SK-N-SH (cell line): ENCODE results near the gene GPR39.

Experiments
- EP300 ChIP-seq, 2 experiments: IDR thresholded peaks; 2 replicates each; pipeline versions ENCODE4 v1.4.0 to v1.6.1; 2012; ENCODE audit warnings: borderline replicate concordance in 1 of 2, low read depth in 1 of 2, low read length in 1 of 2
- GABPA ChIP-seq: IDR thresholded peaks from 2 replicates; pipeline ENCODE4 v1.4.0; 2012; ENCODE audit warnings: low read depth, mild to moderate bottlenecking
- MEF2A ChIP-seq: IDR thresholded peaks from 2 replicates; pipeline ENCODE4 v1.4.0; 2012; ENCODE audit warnings: low read depth, borderline replicate concordance
- RAD21 ChIP-seq: IDR thresholded peaks from 2 replicates; pipeline ENCODE4 v1.6.1; 2012; ENCODE audit warnings: mild to moderate bottlenecking, low read length
- RFX5 ChIP-seq: IDR thresholded peaks from 2 replicates; pipeline ENCODE4 v1.6.1; 2012; ENCODE audit warnings: mild to moderate bottlenecking, improper control_type of control experiment, low read length
- TAF1 ChIP-seq: IDR thresholded peaks from 2 replicates; pipeline ENCODE4 v1.6.1; 2012; ENCODE audit warnings: low read depth, mild to moderate bottlenecking, low read length, moderate library complexity, borderline replicate concordance
- TF ChIP-seq, protein P1 (sequence below): IDR thresholded peaks from 2 replicates; pipeline ENCODE4 v1.4.0; 2012; ENCODE audit warnings: low read depth, borderline replicate concordance
- TF ChIP-seq, protein P2 (sequence below): fragments of 200-600 bp; sonication (generic); IDR thresholded peaks from 2 replicates; pipeline ENCODE4 v1.6.1; 2017; ENCODE audit warnings: antibody characterized with exemption, mild to moderate bottlenecking, moderate library complexity
- TF ChIP-seq, protein P3 (sequence below): IDR thresholded peaks from 2 replicates; pipeline ENCODE4; 2012

DNA sequence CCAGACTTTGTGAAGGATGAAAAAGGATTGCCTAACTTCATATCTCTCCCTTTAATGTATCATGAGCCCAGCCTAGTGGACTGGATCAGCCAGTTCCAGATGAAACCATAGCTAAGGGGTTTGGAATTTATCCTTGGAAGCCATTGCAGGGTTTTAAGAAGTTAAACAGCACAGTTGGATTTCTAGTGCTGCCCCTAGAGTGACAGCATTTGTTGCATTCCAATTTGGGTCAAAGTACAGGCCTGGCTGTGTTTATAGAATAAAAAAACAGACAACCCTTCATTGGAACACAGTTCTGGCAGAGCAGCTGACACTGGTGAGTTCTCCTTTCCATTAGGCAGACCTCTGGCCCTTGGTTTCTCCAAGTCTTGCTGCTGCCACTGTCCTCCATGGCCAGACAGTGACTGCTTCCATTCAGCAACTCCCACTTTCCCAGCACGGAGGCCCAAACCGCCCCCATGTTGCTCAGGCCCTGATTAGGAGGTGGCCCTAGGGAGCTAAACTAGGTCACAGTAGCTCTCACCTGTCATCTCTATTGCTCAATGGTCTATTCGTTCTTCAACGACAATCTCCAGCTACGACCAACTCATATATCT is 8.0 kb downstream of the GPR39 start:
- TF ChIP-seq, protein P1, sequence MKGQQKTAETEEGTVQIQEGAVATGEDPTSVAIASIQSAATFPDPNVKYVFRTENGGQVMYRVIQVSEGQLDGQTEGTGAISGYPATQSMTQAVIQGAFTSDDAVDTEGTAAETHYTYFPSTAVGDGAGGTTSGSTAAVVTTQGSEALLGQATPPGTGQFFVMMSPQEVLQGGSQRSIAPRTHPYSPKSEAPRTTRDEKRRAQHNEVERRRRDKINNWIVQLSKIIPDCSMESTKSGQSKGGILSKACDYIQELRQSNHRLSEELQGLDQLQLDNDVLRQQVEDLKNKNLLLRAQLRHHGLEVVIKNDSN, result no peak
- TF ChIP-seq TAF1 (no peak), RFX5 (no peak), MEF2A (no peak), RAD21 (no peak), GABPA (no peak), EP300 (IDR thresholded peaks at IDR 0.05; ENCODE audit: borderline replicate concordance in 1 of 2, low read depth in 1 of 2, low read length in 1 of 2) (no peak)
- TF ChIP-seq, protein P2, sequence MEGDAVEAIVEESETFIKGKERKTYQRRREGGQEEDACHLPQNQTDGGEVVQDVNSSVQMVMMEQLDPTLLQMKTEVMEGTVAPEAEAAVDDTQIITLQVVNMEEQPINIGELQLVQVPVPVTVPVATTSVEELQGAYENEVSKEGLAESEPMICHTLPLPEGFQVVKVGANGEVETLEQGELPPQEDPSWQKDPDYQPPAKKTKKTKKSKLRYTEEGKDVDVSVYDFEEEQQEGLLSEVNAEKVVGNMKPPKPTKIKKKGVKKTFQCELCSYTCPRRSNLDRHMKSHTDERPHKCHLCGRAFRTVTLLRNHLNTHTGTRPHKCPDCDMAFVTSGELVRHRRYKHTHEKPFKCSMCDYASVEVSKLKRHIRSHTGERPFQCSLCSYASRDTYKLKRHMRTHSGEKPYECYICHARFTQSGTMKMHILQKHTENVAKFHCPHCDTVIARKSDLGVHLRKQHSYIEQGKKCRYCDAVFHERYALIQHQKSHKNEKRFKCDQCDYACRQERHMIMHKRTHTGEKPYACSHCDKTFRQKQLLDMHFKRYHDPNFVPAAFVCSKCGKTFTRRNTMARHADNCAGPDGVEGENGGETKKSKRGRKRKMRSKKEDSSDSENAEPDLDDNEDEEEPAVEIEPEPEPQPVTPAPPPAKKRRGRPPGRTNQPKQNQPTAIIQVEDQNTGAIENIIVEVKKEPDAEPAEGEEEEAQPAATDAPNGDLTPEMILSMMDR, result no peak
- TF ChIP-seq, protein P3, sequence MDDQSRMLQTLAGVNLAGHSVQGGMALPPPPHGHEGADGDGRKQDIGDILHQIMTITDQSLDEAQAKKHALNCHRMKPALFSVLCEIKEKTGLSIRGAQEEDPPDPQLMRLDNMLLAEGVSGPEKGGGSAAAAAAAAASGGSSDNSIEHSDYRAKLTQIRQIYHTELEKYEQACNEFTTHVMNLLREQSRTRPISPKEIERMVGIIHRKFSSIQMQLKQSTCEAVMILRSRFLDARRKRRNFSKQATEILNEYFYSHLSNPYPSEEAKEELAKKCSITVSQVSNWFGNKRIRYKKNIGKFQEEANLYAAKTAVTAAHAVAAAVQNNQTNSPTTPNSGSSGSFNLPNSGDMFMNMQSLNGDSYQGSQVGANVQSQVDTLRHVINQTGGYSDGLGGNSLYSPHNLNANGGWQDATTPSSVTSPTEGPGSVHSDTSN, result no peak
